ENCODE results near the gene ANKRD37.

Gene ANKRD37

DNA sequence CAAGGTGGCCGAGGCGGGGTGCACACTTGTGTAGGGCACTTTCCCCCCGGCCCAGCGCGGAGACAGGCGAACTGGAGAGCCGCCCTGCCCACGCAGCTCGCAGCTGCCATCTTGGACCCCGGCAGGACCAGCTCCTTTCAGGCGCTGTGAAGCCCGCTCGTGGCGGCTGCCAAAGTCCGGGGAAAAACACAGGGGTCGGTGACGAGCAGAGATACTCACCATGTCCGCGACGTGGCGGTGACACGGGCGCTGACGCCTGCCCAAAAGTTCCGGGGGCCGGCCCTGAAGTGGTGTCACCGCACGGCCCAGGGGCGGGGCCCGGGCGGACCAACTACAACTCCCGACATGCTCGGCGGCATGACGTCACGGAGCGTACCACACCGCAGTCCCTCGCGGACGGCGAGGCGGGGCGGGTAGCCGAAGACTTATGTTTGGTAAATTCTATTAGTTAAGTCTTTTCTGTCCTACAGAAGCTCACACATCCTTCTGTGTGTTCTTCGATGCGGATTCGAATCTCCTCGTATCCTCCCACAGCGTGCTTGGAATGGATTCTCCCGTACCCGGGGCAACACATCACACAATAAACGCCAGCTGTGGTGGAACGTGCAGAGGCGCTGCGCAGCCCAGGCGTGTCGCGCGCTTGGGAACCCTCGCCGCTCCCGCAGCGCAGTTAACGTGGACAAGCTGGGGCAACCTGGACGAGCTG is 29.2 kb downstream of the ANKRD37 start, which contains the start of gene UFSP2:
TSS of gene UFSP2 (minus strand) at position 318 of the 706 bp plus-strand sequence. CDS start at position 222, 96 bp downstream.
- DNase-seq: peak; percentile 88

- DNase-seq: no peak
Observed at GRCh38 chr4:185426960-185427688, 30.5 kb downstream of the ANKRD37 start.

- DNase-seq: no peak
Observed at GRCh38 chr4:185429660-185430059, 33.0 kb downstream of the ANKRD37 start.

GRCh38 chr4:185435466-185435865 is 38.8 kb downstream of the ANKRD37 start:
- no peak for DNase-seq

DNA sequence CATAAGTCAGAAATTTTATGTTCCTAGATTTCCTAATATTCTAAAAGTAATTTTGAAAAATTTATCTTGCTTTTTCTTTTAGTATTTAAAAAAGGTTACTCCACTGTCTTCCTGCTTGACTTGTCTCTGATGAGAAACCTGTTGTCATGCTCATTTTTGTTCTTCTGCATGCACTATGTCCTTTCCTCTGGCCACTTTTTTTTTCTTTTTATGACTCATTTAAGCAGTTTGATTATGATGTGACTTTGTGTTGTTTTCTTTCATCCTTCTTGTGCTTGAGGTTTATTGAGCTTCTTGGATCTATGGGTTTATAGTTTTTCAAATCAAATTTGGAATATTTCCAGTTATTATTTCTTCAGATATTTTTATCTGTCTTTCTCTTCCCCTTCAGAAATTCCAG is 41.2 kb downstream of the ANKRD37 start:
- DNase-seq: no peak

GRCh38 chr4:185441479-185441878 is 44.8 kb downstream of the ANKRD37 start:
- DNase-seq: no peak

DNA sequence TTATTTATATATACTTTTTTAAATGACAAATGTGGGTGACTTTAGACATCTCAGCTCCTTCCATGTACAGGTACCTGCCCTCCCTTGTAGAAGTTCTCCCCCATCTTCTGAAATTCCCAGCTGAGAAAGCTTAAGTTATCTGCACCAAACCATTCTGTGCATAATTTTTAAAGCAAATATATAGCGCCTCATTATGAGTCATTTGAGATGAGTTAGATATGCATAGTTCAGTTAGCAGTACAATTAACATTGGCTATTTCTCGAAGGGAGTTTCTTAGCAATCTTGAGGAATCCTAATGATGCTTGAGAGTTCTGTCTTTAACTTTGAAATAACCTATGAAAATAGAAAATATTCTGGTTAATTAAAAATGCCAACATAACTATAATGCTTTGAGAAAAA is 48.6 kb downstream of the ANKRD37 start:
- no peak for DNase-seq
